HepG2 (cell line): ENCODE measurements around the gene SLC2A13. TPM values are rescaled to one million over a fixed set of nuclear protein-coding genes. Genes with fewer than 3 reads are reported as not detected.
A peak's percentile ranks its signal among the peaks of the same experiment; 100 is the strongest.

ENCODE experiments used
- GLMP ChIP-seq: sonication (generic); formaldehyde crosslinking; IDR thresholded peaks from 2 replicates; pipeline ENCODE4 v1.9.0; 2021; ENCODE audit warnings: missing genetic modification reagents, mild to moderate bottlenecking, borderline replicate concordance
- HMG20B ChIP-seq: conservative IDR thresholded peaks from 2 replicates; pipeline ENCODE4 v1.6.1; 2016; ENCODE audit warnings: missing genetic modification reagents, missing compliant biosample characterization
- MBNL3 ChIP-seq: fragments of 250-450 bp; sonication (Bioruptor Pico); conservative IDR thresholded peaks from 2 replicates; pipeline ENCODE4 v1.8.0; 2022; ENCODE audit warnings: mild to moderate bottlenecking, inconsistent platforms
- MTA3 ChIP-seq: sonication (generic); formaldehyde crosslinking; IDR thresholded peaks from 2 replicates; pipeline ENCODE4 v1.4.0; 2020; ENCODE audit warnings: missing genetic modification reagents
- NCOA5 ChIP-seq: sonication (generic); formaldehyde crosslinking; IDR thresholded peaks from 2 replicates; pipeline ENCODE4 v1.4.0; 2020; ENCODE audit warnings: missing genetic modification reagents
- NR2F2 ChIP-seq: IDR thresholded peaks from 2 replicates; pipeline ENCODE4 v1.6.1; 2012; ENCODE audit warnings: low read depth, inconsistent platforms, borderline replicate concordance
- PHF5A ChIP-seq: IDR thresholded peaks from one replicate; pipeline ENCODE4 v1.6.1; 2018; ENCODE audit warnings: low read depth, missing genetic modification reagents; ENCODE audit not compliant: unreplicated experiment
- PRPF4 ChIP-seq: fragments of 200-400 bp; formaldehyde crosslinking; IDR thresholded peaks from 2 replicates; pipeline ENCODE4 v1.6.1; 2016; ENCODE audit warnings: low read length, low read depth; ENCODE audit not compliant: poor library complexity, severe bottlenecking
- REPIN1 ChIP-seq: sonication (generic); formaldehyde crosslinking; IDR thresholded peaks from 2 replicates; pipeline ENCODE4 v1.8.0; 2022; ENCODE audit warnings: missing genetic modification reagents, low read depth, mild to moderate bottlenecking, borderline replicate concordance
- RFXAP ChIP-seq: sonication (generic); formaldehyde crosslinking; IDR thresholded peaks from 2 replicates; pipeline ENCODE4 v1.4.0; 2020; ENCODE audit warnings: missing genetic modification reagents, borderline replicate concordance
- SIN3A ChIP-seq: IDR thresholded peaks from 2 replicates; pipeline ENCODE4 v1.6.1; 2011; ENCODE audit warnings: low read depth, mild to moderate bottlenecking, control low read depth, low read length, borderline replicate concordance
- SOX13 ChIP-seq, 3 experiments: fragments of 450-650 bp in 1 of 3; sonication (generic) in 1 of 3; formaldehyde crosslinking in 1 of 3; IDR thresholded peaks in 2 of 3; conservative IDR thresholded peaks in 1 of 3; 2 replicates each; pipeline versions ENCODE4 v1.5.0 to v1.6.1; 2016 to 2020; ENCODE audit warnings: antibody characterized with exemption in 1 of 3, mild to moderate bottlenecking in 1 of 3, missing compliant biosample characterization in 1 of 3, missing genetic modification reagents in 1 of 3, moderate library complexity in 1 of 3
- THRA ChIP-seq: sonication (generic); formaldehyde crosslinking; IDR thresholded peaks from 2 replicates; pipeline ENCODE4 v1.4.0; 2020; ENCODE audit warnings: missing genetic modification reagents, borderline replicate concordance
- ZNF207 ChIP-seq: fragments of 450-650 bp; IDR thresholded peaks from 2 replicates; pipeline ENCODE4 v1.6.1; 2016; ENCODE audit warnings: antibody characterized with exemption, borderline replicate concordance
- ZNF30 ChIP-seq: sonication (generic); formaldehyde crosslinking; IDR thresholded peaks from 2 replicates; pipeline ENCODE4 v1.5.0; 2020; ENCODE audit warnings: mild to moderate bottlenecking, missing genetic modification reagents
- ZNF780A ChIP-seq: sonication (generic); formaldehyde crosslinking; IDR thresholded peaks from 2 replicates; pipeline ENCODE4 v1.8.0; 2022; ENCODE audit warnings: mild to moderate bottlenecking, missing genetic modification reagents, moderate library complexity
- ZNF839 ChIP-seq: sonication (generic); formaldehyde crosslinking; IDR thresholded peaks from 2 replicates; pipeline ENCODE4 v1.4.0; 2020; ENCODE audit warnings: missing genetic modification reagents, mild to moderate bottlenecking, borderline replicate concordance
- ZZZ3 ChIP-seq: sonication (generic); formaldehyde crosslinking; IDR thresholded peaks from 2 replicates; pipeline ENCODE4 v1.4.0; 2020; ENCODE audit warnings: missing genetic modification reagents, mild to moderate bottlenecking, borderline replicate concordance
- polyA plus RNA-seq, 8 experiments: library from polyadenylated mRNA; depleted of rRNA in 3 of 8; stranded (reverse) in 7 of 8; unstranded in 1 of 8; fragments of >200 nt; fragmentation: Illumina TruSeq in 4 of 8; extraction: Trizol in 4 of 8; gene quantifications; 2 replicates each; pipeline versions ENCODE4 v1.2.1 to v1.2.3, GENCODE V29; 2011 to 2016; ENCODE audit warnings: low read depth in 4 of 8, missing spikeins in 1 of 8, mixed read lengths in 1 of 8; ENCODE audit not compliant: insufficient read depth in 1 of 8
- total RNA-seq, 5 experiments: library from RNA; depleted of rRNA; stranded (reverse); fragments of >200 nt; fragmentation: Illumina TruSeq; extraction: Trizol; gene quantifications; 2 replicates each; pipeline ENCODE4 v1.2.3, GENCODE V29; 2016; ENCODE audit warnings: low read depth in 1 of 5
- TF ChIP-seq, protein P1 (sequence below), 2 experiments: fragments of 450-650 bp in 1 of 2; sonication (generic) in 1 of 2; formaldehyde crosslinking; IDR thresholded peaks; 2 replicates each; pipeline versions ENCODE4 v1.5.0 to v1.8.0; 2020 to 2022; ENCODE audit warnings: mild to moderate bottlenecking in 1 of 2, missing genetic modification reagents in 1 of 2
- TF ChIP-seq, protein P2 (sequence below): sonication (generic); formaldehyde crosslinking; IDR thresholded peaks from 2 replicates; pipeline ENCODE4 v1.5.1; 2020; ENCODE audit warnings: missing genetic modification reagents, mild to moderate bottlenecking, borderline replicate concordance
- TF ChIP-seq, protein P3 (sequence below): sonication (generic); formaldehyde crosslinking; IDR thresholded peaks from 2 replicates; pipeline ENCODE4 v1.5.0; 2020; ENCODE audit warnings: mild to moderate bottlenecking, low read depth, missing genetic modification reagents, borderline replicate concordance
- TF ChIP-seq, protein P4 (sequence below): IDR thresholded peaks from 2 replicates; pipeline ENCODE4 v1.6.1; 2016

The SLC2A13 gene
- total and polyA plus RNA-seq, 2 of the 13 experiments (the other 11 are each of a cell fraction or from before 2014, with no cell fraction given): 5.5 to 6.0 TPM

DNA sequence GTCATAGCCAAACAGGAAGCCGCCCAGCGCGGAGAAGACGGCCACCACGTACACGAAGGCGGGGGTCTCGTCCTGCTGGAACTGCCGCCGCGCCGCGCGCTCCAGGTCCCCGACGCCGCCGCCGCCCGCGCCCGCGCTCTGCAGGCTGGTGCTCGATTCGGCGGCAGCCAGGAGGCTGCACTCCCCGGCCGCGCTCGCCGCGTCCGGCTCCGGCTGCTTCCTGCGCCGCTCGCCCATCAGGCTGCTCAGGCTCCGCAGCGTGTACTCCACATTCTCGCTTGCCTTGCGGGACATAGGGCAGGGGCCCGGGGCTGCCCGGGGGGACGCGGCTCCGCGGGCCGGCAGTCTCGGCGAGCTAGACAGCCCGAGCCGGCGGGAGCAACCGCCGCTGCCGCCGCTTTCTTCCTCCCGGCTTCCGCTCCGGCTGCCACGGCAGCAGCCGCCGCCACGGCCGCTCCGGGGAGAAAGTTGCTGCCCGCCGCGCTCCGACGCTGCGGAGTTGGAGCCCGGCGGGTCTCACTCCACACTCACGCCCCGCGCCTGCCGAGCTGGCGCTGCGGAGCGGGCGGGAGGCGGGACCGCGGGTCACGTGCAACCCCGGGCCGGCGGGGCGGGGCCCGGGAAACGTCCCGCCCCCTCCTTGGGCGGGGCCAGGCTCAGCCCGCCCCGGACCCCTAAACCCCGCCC is at the start of gene SLC2A13 (continued):
- TF ChIP-seq ZNF30 (CRISPR knock-in tag) (no peak), RFXAP (no peak), MTA3 (CRISPR knock-in tag) (no peak), PHF5A (CRISPR knock-in tag) (no peak), NCOA5 (no peak), SOX13 (IDR thresholded peaks at IDR 0.05) (no peak), SOX13 (CRISPR knock-in tag; conservative IDR thresholded peaks at IDR 0.05 in 1 of 2, IDR thresholded peaks at IDR 0.05 in 1 of 2) (0 out of 4 replicates have a peak, but pooled peaks of 1 of the 2 experiments have one; percentile 12), ZNF839 (no peak), NR2F2 (no peak), ZZZ3 (CRISPR knock-in tag) (no peak), GLMP (no peak), SIN3A (no peak), ZNF207 (no peak), MBNL3 (CRISPR knock-in tag) (no peak), PRPF4 (no peak), REPIN1 (no peak), ZNF780A (CRISPR knock-in tag) (no peak), THRA (CRISPR knock-in tag) (no peak), HMG20B (CRISPR knock-in tag) (no peak)
- TF ChIP-seq, protein P1, sequence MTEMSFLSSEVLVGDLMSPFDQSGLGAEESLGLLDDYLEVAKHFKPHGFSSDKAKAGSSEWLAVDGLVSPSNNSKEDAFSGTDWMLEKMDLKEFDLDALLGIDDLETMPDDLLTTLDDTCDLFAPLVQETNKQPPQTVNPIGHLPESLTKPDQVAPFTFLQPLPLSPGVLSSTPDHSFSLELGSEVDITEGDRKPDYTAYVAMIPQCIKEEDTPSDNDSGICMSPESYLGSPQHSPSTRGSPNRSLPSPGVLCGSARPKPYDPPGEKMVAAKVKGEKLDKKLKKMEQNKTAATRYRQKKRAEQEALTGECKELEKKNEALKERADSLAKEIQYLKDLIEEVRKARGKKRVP (CRISPR knock-in tag; IDR thresholded peaks at IDR 0.05): no peak
- TF ChIP-seq, protein P2, sequence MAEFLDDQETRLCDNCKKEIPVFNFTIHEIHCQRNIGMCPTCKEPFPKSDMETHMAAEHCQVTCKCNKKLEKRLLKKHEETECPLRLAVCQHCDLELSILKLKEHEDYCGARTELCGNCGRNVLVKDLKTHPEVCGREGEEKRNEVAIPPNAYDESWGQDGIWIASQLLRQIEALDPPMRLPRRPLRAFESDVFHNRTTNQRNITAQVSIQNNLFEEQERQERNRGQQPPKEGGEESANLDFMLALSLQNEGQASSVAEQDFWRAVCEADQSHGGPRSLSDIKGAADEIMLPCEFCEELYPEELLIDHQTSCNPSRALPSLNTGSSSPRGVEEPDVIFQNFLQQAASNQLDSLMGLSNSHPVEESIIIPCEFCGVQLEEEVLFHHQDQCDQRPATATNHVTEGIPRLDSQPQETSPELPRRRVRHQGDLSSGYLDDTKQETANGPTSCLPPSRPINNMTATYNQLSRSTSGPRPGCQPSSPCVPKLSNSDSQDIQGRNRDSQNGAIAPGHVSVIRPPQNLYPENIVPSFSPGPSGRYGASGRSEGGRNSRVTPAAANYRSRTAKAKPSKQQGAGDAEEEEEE (CRISPR knock-in tag): no peak
- TF ChIP-seq, protein P3, sequence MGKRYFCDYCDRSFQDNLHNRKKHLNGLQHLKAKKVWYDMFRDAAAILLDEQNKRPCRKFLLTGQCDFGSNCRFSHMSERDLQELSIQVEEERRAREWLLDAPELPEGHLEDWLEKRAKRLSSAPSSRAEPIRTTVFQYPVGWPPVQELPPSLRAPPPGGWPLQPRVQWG: no peak
- TF ChIP-seq, protein P4, sequence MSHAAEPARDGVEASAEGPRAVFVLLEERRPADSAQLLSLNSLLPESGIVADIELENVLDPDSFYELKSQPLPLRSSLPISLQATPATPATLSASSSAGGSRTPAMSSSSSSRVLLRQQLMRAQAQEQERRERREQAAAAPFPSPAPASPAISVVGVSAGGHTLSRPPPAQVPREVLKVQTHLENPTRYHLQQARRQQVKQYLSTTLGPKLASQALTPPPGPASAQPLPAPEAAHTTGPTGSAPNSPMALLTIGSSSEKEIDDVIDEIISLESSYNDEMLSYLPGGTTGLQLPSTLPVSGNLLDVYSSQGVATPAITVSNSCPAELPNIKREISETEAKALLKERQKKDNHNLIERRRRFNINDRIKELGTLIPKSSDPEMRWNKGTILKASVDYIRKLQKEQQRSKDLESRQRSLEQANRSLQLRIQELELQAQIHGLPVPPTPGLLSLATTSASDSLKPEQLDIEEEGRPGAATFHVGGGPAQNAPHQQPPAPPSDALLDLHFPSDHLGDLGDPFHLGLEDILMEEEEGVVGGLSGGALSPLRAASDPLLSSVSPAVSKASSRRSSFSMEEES (CRISPR knock-in tag): no peak
